SK-N-MC (cell line): Measurements from ENCODE around the gene PALD1.

Source experiments
- EZH2 ChIP-seq: fragments of 200-600 bp; sonication (generic); IDR thresholded peaks from one replicate; pipeline ENCODE4 v1.6.1; 2017; ENCODE audit warnings: antibody characterized with exemption
- FOXP2 ChIP-seq: optimal IDR thresholded peaks from 2 replicates; pipeline ENCODE3; 2011; ENCODE audit warnings: mild to moderate bottlenecking, moderate library complexity; ENCODE audit not compliant: insufficient read depth; ENCODE audit errors: extremely low read length, control extremely low read depth
- POLR2AphosphoS5 ChIP-seq: IDR thresholded peaks from 2 replicates; pipeline ENCODE4 v1.6.1; 2012; ENCODE audit warnings: mild to moderate bottlenecking, low read depth, low read length, borderline replicate concordance

DNA sequence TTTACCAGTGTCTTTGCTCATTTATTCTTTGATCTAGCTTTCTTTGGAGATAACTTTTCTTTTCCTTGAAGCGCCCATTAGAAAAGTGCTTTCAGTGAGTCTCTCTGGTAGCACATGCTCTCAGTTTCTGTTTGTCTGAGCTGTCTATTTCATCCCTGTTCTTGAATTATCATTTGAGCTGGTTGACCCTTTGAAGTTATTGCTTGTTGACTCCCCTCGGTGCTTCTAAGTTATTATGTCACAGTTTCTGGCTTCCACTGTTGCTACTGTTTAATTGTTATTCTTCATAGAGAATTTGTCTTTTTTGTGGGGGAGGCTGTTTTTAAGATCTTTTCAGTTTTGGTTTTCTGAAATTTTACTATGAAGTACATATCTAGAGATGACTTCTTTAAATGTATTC lies 135.4 kb downstream of the PALD1 start:
- TF ChIP-seq POLR2AphosphoS5 (no peak), EZH2 (no peak), FOXP2 (no peak)
